GM15510 (cell line): ENCODE results near the gene ITPK1.

Source experiments
- POLR2A ChIP-seq: IDR thresholded peaks from 3 replicates; pipeline ENCODE4 v1.6.1; 2011; ENCODE audit warnings: borderline replicate concordance; ENCODE audit not compliant: insufficient read length; ENCODE audit errors: extremely low read depth

Gene ITPK1

GRCh38 chr14:93095742-93096510, 19.8 kb downstream of the ITPK1 start:
- TF ChIP-seq POLR2A: no peak

GRCh38 chr14:93094121-93094918, 21.4 kb downstream of the ITPK1 start:
- TF ChIP-seq POLR2A: no peak

- TF ChIP-seq POLR2A: no peak
These were observed 22.8 kb downstream of the ITPK1 start for GRCh38 chr14:93092606-93093556.

GRCh38 chr14:93091666-93092065, 24.1 kb downstream of the ITPK1 start:
- no peak for TF ChIP-seq POLR2A

GRCh38 chr14:93090826-93091555, 24.7 kb downstream of the ITPK1 start:
- no peak for TF ChIP-seq POLR2A

- TF ChIP-seq POLR2A: no peak
These were observed 26.0 kb downstream of the ITPK1 start for GRCh38 chr14:93089521-93090269.

GRCh38 chr14:93086441-93087055, 29.2 kb downstream of the ITPK1 start:
- no peak for TF ChIP-seq POLR2A

- no peak for TF ChIP-seq POLR2A
These were observed 29.8 kb downstream of the ITPK1 start for GRCh38 chr14:93085911-93086310.

GRCh38 chr14:93084866-93085857, 30.6 kb downstream of the ITPK1 start:
- no peak for TF ChIP-seq POLR2A

- TF ChIP-seq POLR2A: no peak
These were observed 31.3 kb downstream of the ITPK1 start for GRCh38 chr14:93084402-93084801.

- TF ChIP-seq POLR2A: no peak
These were observed 31.8 kb downstream of the ITPK1 start for GRCh38 chr14:93083917-93084316.

GRCh38 chr14:93082576-93083001, 33.1 kb downstream of the ITPK1 start:
- TF ChIP-seq POLR2A: no peak
